ENCODE results near the gene NOL12.
"Not testable (repeated sequence)": the region's sequence is repeated elsewhere in the genome, so short reads cannot be mapped to it uniquely, and the experiment has no call there.

The NOL12 gene
- total RNA-seq = 4.3 reads per million, percentile 17 among the genes with 10 or more reads in this experiment

- DNase-seq = peak; percentile 61
These were observed at the start of gene NOL12 for GRCh38 chr22:37686002-37686982. TSS of gene NOL12 (plus strand) at chr22:37686343. CDS start at chr22:37686393, 50 bp downstream.

- DNase-seq = no peak
These were observed 49.2 kb upstream of the NOL12 start for GRCh38 chr22:37636949-37637273.

GRCh38 chr22:37638391-37639069, 47.6 kb upstream of the NOL12 start:
- DNase-seq = no peak

GRCh38 chr22:37639070-37639760, 46.9 kb upstream of the NOL12 start, which contains the start of gene SH3BP1:
TSS of gene SH3BP1 (plus strand) at chr22:37639669. CDS start at chr22:37639788, 119 bp downstream.
- peak; percentile 48 for DNase-seq

GRCh38 chr22:37639771-37640590, 46.2 kb upstream of the NOL12 start:
- no peak for DNase-seq

GRCh38 chr22:37640591-37641560, 45.3 kb upstream of the NOL12 start:
- DNase-seq = no peak

- DNase-seq = no peak
These were observed 44.6 kb upstream of the NOL12 start for GRCh38 chr22:37641561-37641949.

- DNase-seq = peak; percentile 82
These were observed 42.8 kb upstream of the NOL12 start for GRCh38 chr22:37643225-37643847.

GRCh38 chr22:37647317-37647716, 38.8 kb upstream of the NOL12 start:
- DNase-seq = no peak

- no peak for DNase-seq
These were observed 38.2 kb upstream of the NOL12 start for GRCh38 chr22:37647928-37648327.

GRCh38 chr22:37650463-37651136, 35.5 kb upstream of the NOL12 start:
- no peak for DNase-seq

GRCh38 chr22:37654563-37655251, 31.4 kb upstream of the NOL12 start:
- no peak for DNase-seq

GRCh38 chr22:37655252-37655563, 30.9 kb upstream of the NOL12 start:
- no peak for DNase-seq

- DNase-seq = not testable (repeated sequence)
These were observed 29.6 kb upstream of the NOL12 start for GRCh38 chr22:37656583-37656982.

GRCh38 chr22:37657590-37658132, 28.5 kb upstream of the NOL12 start:
- DNase-seq = no peak

- peak; percentile 95 for DNase-seq
These were observed 27.7 kb upstream of the NOL12 start, which contains the start of gene PDXP for GRCh38 chr22:37658133-37659065. TSS of gene PDXP (plus strand) at chr22:37658723. CDS start at chr22:37658783, 60 bp downstream.

- DNase-seq = no peak
These were observed 26.9 kb upstream of the NOL12 start for GRCh38 chr22:37659066-37659896.

Measured in effector CD4-positive, alpha-beta T cell (primary cell).